Measurements from ENCODE around the gene CDC42BPG.

GRCh38 chr11:64853709-64854108, 9.3 kb upstream of the CDC42BPG start:
- TF ChIP-seq, protein P1, sequence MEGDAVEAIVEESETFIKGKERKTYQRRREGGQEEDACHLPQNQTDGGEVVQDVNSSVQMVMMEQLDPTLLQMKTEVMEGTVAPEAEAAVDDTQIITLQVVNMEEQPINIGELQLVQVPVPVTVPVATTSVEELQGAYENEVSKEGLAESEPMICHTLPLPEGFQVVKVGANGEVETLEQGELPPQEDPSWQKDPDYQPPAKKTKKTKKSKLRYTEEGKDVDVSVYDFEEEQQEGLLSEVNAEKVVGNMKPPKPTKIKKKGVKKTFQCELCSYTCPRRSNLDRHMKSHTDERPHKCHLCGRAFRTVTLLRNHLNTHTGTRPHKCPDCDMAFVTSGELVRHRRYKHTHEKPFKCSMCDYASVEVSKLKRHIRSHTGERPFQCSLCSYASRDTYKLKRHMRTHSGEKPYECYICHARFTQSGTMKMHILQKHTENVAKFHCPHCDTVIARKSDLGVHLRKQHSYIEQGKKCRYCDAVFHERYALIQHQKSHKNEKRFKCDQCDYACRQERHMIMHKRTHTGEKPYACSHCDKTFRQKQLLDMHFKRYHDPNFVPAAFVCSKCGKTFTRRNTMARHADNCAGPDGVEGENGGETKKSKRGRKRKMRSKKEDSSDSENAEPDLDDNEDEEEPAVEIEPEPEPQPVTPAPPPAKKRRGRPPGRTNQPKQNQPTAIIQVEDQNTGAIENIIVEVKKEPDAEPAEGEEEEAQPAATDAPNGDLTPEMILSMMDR (conservative IDR thresholded peaks at IDR 0.05; ENCODE audit: low read length), result no peak
- no peak for TF ChIP-seq EZH2phosphoT487 (IDR thresholded peaks at IDR 0.05; ENCODE audit: borderline replicate concordance)
